K562 (cell line): ENCODE results near the gene PCK1. TPM values are rescaled to one million over a fixed set of nuclear protein-coding genes. Genes with fewer than 3 reads are reported as not detected.

Source experiments
- ATAC-seq: fragments of 200-7000 bp; cut with Tn5 transposase; 3 replicates; pipeline ENCODE4 v1.9.1; 2020; ENCODE audit warnings: moderate library complexity
- BruUV-seq: library from RNA; stranded (reverse); fragments of 400-500 nt; replicated peaks from 2 replicates; lab custom pipeline; 2021; lab: Mats Ljungman, UMichigan
- CTCF ChIA-PET: fragments of 300-600 bp; formaldehyde crosslinking; extraction: SDS; loops from one replicate; lab custom pipeline; 2021; ENCODE audit warnings: low intra/inter-chr PET ratio; lab: Yijun Ruan, JAX
- POLR2A ChIA-PET: fragments of 300-600, 350-650 bp; sonication (Branson Sonifier 250); formaldehyde crosslinking; extraction: SDS; loops from one replicate; lab custom pipeline; 2021; ENCODE audit warnings: antibody characterized with exemption, inconsistent platforms; lab: Yijun Ruan, JAX
- DNase-seq, 4 experiments: peaks; one replicate each; pipeline versions ENCODE4 v3.0.0 to v3.0.0-alpha.2; 2011 to 2018; ENCODE audit warnings: low spot score in 3 of 4, mixed read lengths in 3 of 4; ENCODE audit errors: extremely low read depth in 1 of 4
- FAIRE-seq: peaks from 2 replicates; lab custom pipeline; 2011; peaks lifted over from hg19 to GRCh38; lab: Jason Lieb, UNC
- H2AFZ ChIP-seq: 2 replicates; pipeline ENCODE4 v1.6.0; 2011; ENCODE audit warnings: low read depth, low read length, control low read depth, inconsistent platforms
- H3K27ac ChIP-seq: fragments of 200-600 bp; 3 replicates; pipeline ENCODE4 v1.8.0; 2011; ENCODE audit warnings: low read depth, mild to moderate bottlenecking, control low read depth, inconsistent platforms, low read length, moderate library complexity, mixed read lengths; ENCODE audit errors: extremely low read depth
- H3K27me3 ChIP-seq, 2 experiments: fragments of 300-600 bp in 1 of 2; 2 replicates in 1 of 2; 3 replicates in 1 of 2; pipeline versions ENCODE4 v1.6.0 to v1.8.0; 2011; ENCODE audit warnings: inconsistent platforms in 2 of 2, low read length in 2 of 2, mild to moderate bottlenecking in 1 of 2, mixed read lengths in 1 of 2, moderate library complexity in 1 of 2; ENCODE audit not compliant: control insufficient read depth in 2 of 2, insufficient read depth in 2 of 2
- H3K36me3 ChIP-seq: fragments of 300-600 bp; 3 replicates; pipeline ENCODE4 v1.8.0; 2011; ENCODE audit warnings: mild to moderate bottlenecking, low read length, inconsistent platforms; ENCODE audit not compliant: control insufficient read depth, insufficient read depth
- H3K4me1 ChIP-seq, 2 experiments: fragments of 200-600 bp in 1 of 2; replicated peaks in 1 of 2; 2 replicates in 1 of 2; 3 replicates in 1 of 2; pipeline versions ENCODE4 v1.5.1 to v1.8.0; 2011; ENCODE audit warnings: inconsistent platforms in 2 of 2, low read length in 2 of 2, mild to moderate bottlenecking in 1 of 2, mixed read lengths in 1 of 2, moderate library complexity in 1 of 2; ENCODE audit not compliant: control insufficient read depth in 2 of 2, insufficient read depth in 2 of 2
- H3K4me2 ChIP-seq: 2 replicates; pipeline ENCODE4 v1.6.1; 2011; ENCODE audit warnings: low read length, control low read depth, inconsistent platforms, mixed read lengths; ENCODE audit not compliant: insufficient read depth
- H3K4me3 ChIP-seq: fragments of 200-600 bp; sonication (generic), shearing (Covaris generic); 2 replicates; pipeline ENCODE4 v1.5.1; 2016; ENCODE audit warnings: control low read depth, inconsistent platforms
- H3K79me2 ChIP-seq: fragments of 200-600 bp; 3 replicates; pipeline ENCODE4 v1.8.0; 2011; ENCODE audit warnings: low read length, inconsistent platforms; ENCODE audit not compliant: control insufficient read depth, insufficient read depth
- H3K9ac ChIP-seq, 2 experiments: 2 replicates each; pipeline versions ENCODE4 v1.6.0 to v1.6.1; 2011; ENCODE audit warnings: low read depth in 2 of 2, low read length in 2 of 2, control low read depth in 1 of 2, inconsistent platforms in 1 of 2, mild to moderate bottlenecking in 1 of 2, mixed read lengths in 1 of 2; ENCODE audit not compliant: insufficient read depth in 1 of 2
- H3K9me1 ChIP-seq: one replicate; pipeline ENCODE4 v1.6.0; 2011; ENCODE audit warnings: inconsistent platforms, mild to moderate bottlenecking, low read length, moderate library complexity; ENCODE audit not compliant: control insufficient read depth, insufficient read depth
- H3K9me3 ChIP-seq: replicated peaks from 2 replicates; pipeline ENCODE4 v1.5.1; 2011; ENCODE audit warnings: low read depth, low read length, inconsistent platforms; ENCODE audit not compliant: control insufficient read depth, insufficient read depth
- H4K20me1 ChIP-seq: replicated peaks from 2 replicates; pipeline ENCODE4 v1.6.1; 2011; ENCODE audit warnings: low read length, inconsistent platforms, mixed read lengths; ENCODE audit not compliant: control insufficient read depth, insufficient read depth
- ARID3B ChIP-seq: fragments of 250-450 bp; sonication (Bioruptor Pico); IDR thresholded peaks from 2 replicates; pipeline ENCODE4 v1.4.0; 2020; ENCODE audit warnings: borderline replicate concordance
- CBX3 ChIP-seq, 2 experiments: IDR thresholded peaks; 1 replicate in 1 of 2; 2 replicates in 1 of 2; pipeline ENCODE4 v1.6.1; 2012; ENCODE audit warnings: inconsistent platforms in 2 of 2, low read length in 2 of 2, borderline replicate concordance in 1 of 2, control low read depth in 1 of 2
- CHD4 ChIP-seq: fragments of 200-600 bp; sonication (generic); IDR thresholded peaks from 3 replicates; pipeline ENCODE4 v1.6.1; 2012; ENCODE audit warnings: low read depth, mild to moderate bottlenecking, mixed read lengths, low read length, inconsistent platforms; ENCODE audit not compliant: insufficient read depth, insufficient replicate concordance, poor library complexity, severe bottlenecking
- FOXJ3 ChIP-seq: sonication (generic); formaldehyde crosslinking; IDR thresholded peaks from 2 replicates; pipeline ENCODE4 v1.4.0; 2020; ENCODE audit warnings: mild to moderate bottlenecking, missing genetic modification reagents
- PCBP1 ChIP-seq: fragments of 200-400 bp; formaldehyde crosslinking; IDR thresholded peaks from 2 replicates; pipeline ENCODE4 v1.6.1; 2018; ENCODE audit warnings: mild to moderate bottlenecking, low read depth, low read length; ENCODE audit not compliant: poor library complexity, severe bottlenecking
- SIX5 ChIP-seq, 2 experiments: IDR thresholded peaks; 2 replicates each; pipeline ENCODE4 v1.6.1; 2011; ENCODE audit warnings: low read length in 2 of 2, borderline replicate concordance in 1 of 2, low read depth in 1 of 2, mild to moderate bottlenecking in 1 of 2, moderate library complexity in 1 of 2; ENCODE audit not compliant: insufficient read depth in 1 of 2
- ZBTB11 ChIP-seq, 3 experiments: fragments of 200-800 bp in 1 of 3; fragments of 250-450 bp in 1 of 3; fragments of 450-650 bp in 1 of 3; sonication (Bioruptor Pico) in 1 of 3; sonication (Bioruptor generic) in 1 of 3; formaldehyde crosslinking in 1 of 3; IDR thresholded peaks; 2 replicates each; pipeline versions ENCODE4 v1.6.1 to v1.8.0; 2016 to 2022; ENCODE audit warnings: mild to moderate bottlenecking in 2 of 3, missing genetic modification characterization in 2 of 3, missing compliant biosample characterization in 1 of 3, moderate library complexity in 1 of 3
- ZFP36 ChIP-seq: fragments of 150-350 bp; IDR thresholded peaks from 2 replicates; pipeline ENCODE4 v1.6.1; 2018; ENCODE audit warnings: low read length, low read depth; ENCODE audit not compliant: partially characterized antibody
- WGBS: fragments of 100-300 bp; shearing (Covaris generic); methylation state at CpG from one replicate; pipeline ENCODE4 v1.1.6; 2016; ENCODE audit warnings: low coverage, mixed read lengths; ENCODE audit not compliant: insufficient coverage; ENCODE audit errors: missing lambda C conversion rate; 5-methylcytosine and 5-hydroxymethylcytosine counted together
- in situ Hi-C: fragments of 300-500 bp; cut with MboI; formaldehyde crosslinking; loops from 4 replicates; pipeline ENCODE4 v1.15.0; 2018; ENCODE audit warnings: inconsistent platforms, mixed read lengths
- intact Hi-C: fragments of 100-400 bp; cut with micrococcal nuclease; formaldehyde crosslinking; loops from 2 replicates; pipeline ENCODE4 v1.14.2; 2022
- polyA plus RNA-seq, 8 experiments: library from polyadenylated mRNA; depleted of rRNA in 4 of 8; stranded (reverse) in 5 of 8; unstranded in 3 of 8; fragments of >200 nt; fragmentation: Nextera tagmentation in 2 of 8; fragmentation: Illumina TruSeq in 1 of 8; extraction: Ambion mirVana in 2 of 8; extraction: Trizol in 1 of 8; gene quantifications; 2 replicates each; pipeline versions ENCODE4 v1.2.1 to v1.2.3, GENCODE V29; 2011 to 2014; ENCODE audit warnings: inconsistent platforms in 1 of 8, missing spikeins in 1 of 8
- total RNA-seq, 7 experiments: library from RNA; depleted of rRNA in 6 of 7; stranded (reverse); fragments of >200 nt in 6 of 7; fragmentation: Illumina TruSeq in 2 of 7; extraction: Trizol in 2 of 7; gene quantifications; 2 replicates each; pipeline versions ENCODE4 v1.2.1 to v1.2.3, GENCODE V29; 2011 to 2021; ENCODE audit warnings: low replicate concordance in 1 of 7
- TF ChIP-seq, protein P1 (sequence below): fragments of 250-450 bp; sonication (Bioruptor Pico); IDR thresholded peaks from 2 replicates; pipeline ENCODE4 v1.5.0; 2021
- TF ChIP-seq, protein P2 (sequence below), 3 experiments: IDR thresholded peaks in 2 of 3; conservative IDR thresholded peaks in 1 of 3; 2 replicates each; pipeline ENCODE4 v1.5.1; 2011 to 2012; ENCODE audit warnings: low read length in 3 of 3, mild to moderate bottlenecking in 3 of 3, control low read depth in 2 of 3, improper control_type of control experiment in 1 of 3, inconsistent platforms in 1 of 3, low read depth in 1 of 3, mixed read lengths in 1 of 3, moderate library complexity in 1 of 3; ENCODE audit not compliant: insufficient read depth in 2 of 3

PCK1 gene
- total and polyA plus RNA-seq, 9 of the 15 experiments (the other 6 are each of a cell fraction or from before 2014, with no cell fraction given): 0.05 to 0.73 (median 0.15) TPM

DNA sequence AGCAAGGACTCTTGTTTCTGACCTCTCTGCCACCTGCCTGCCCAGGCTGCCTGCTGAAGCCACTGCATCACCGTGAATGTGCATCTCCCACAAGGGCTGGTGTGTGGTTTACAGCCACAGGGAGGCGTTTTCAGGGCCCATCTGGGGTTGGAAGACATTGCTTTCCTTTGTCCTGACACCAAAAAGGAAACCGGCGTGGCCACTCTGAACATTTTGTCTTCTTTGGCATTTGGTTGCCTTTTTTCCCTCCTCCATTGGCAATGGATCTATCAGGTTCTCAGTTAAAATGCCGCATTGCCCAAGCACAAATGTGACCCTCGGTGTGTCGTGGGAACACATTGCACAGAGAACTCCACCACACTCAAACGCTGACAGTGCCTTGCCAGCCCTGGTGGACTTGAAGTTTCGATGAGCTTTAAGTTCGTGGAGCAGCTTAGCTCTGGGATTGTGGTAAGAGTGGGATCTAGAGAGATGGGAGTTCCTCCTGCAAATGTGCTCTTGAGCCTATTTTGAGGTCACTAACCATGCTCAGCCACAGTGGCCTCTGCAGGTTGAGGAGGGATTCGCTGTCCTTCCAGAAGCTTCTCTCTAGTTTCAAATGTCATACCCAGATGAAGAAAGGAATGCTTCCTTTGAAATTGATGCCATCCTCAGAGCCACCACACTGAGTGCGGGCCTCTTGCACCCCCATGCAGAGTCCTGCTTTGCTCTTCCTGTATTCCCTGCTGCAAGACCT is 14.8 kb upstream of the PCK1 start:
- Histone ChIP-seq H3K79me2 (no peaks in the 10 kb centered on the region), H3K4me1 (peaks cover 7 to 20% of the 10 kb centered on the region in 2 experiments; a peak in 3 of 5 replicates), H2AFZ (peak overlapping the region; percentile 84), H4K20me1 (no peaks in the 10 kb centered on the region), H3K9me1 (no peaks in the 10 kb centered on the region), H3K27ac (no peak overlapping the region), H3K4me2 (peak overlapping the region; percentile 10; the same call in 1 of the 2 replicates), H3K27me3 (peaks cover 0 to 2% of the 10 kb centered on the region in 2 experiments; a peak in 1 of 5 replicates), H3K9me3 (no peaks in the 10 kb centered on the region), H3K36me3 (no peaks in the 10 kb centered on the region; the same call in 2 of the 3 replicates), H3K4me3 (no peak overlapping the region), H3K9ac (no peak overlapping the region)
- ChIA-PET CTCF (no interaction called here), POLR2A (interaction anchor here (0.8 to 1.6 kb wide), 3 partner anchors 10 to 699 kb away, joined by 3 to 6 read pairs (median 3); no protein-coding TSS in a partner anchor)
- 47% methylated on average over 12 of the region's 12 CpGs for WGBS
- no peak for DNase-seq
- in situ Hi-C loops: no loop called here
- ATAC-seq: peak; percentile 87
- intact Hi-C loops: no loop called here
- peak; percentile 11 for FAIRE-seq
- no TSS peak for BruUV-seq
- TF ChIP-seq CHD4: no peak
- TF ChIP-seq, protein P1, sequence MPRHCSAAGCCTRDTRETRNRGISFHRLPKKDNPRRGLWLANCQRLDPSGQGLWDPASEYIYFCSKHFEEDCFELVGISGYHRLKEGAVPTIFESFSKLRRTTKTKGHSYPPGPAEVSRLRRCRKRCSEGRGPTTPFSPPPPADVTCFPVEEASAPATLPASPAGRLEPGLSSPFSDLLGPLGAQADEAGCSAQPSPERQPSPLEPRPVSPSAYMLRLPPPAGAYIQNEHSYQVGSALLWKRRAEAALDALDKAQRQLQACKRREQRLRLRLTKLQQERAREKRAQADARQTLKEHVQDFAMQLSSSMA: no peak
- TF ChIP-seq FOXJ3 (CRISPR knock-in tag): no peak
- TF ChIP-seq, protein P2, sequence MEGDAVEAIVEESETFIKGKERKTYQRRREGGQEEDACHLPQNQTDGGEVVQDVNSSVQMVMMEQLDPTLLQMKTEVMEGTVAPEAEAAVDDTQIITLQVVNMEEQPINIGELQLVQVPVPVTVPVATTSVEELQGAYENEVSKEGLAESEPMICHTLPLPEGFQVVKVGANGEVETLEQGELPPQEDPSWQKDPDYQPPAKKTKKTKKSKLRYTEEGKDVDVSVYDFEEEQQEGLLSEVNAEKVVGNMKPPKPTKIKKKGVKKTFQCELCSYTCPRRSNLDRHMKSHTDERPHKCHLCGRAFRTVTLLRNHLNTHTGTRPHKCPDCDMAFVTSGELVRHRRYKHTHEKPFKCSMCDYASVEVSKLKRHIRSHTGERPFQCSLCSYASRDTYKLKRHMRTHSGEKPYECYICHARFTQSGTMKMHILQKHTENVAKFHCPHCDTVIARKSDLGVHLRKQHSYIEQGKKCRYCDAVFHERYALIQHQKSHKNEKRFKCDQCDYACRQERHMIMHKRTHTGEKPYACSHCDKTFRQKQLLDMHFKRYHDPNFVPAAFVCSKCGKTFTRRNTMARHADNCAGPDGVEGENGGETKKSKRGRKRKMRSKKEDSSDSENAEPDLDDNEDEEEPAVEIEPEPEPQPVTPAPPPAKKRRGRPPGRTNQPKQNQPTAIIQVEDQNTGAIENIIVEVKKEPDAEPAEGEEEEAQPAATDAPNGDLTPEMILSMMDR (IDR thresholded peaks at IDR 0.05 in 2 of 3, conservative IDR thresholded peaks at IDR 0.05 in 1 of 3; ENCODE audit: insufficient read depth in 2 of 3, low read depth in 1 of 3, low read length in 3 of 3): peak; percentile 29 to 58 (median 31); a peak in 5 of 6 replicates
- TF ChIP-seq SIX5 (IDR thresholded peaks at IDR 0.05; ENCODE audit: borderline replicate concordance in 1 of 2, insufficient read depth in 1 of 2, low read depth in 1 of 2, low read length in 2 of 2): no peak
- TF ChIP-seq ZFP36: peak; percentile 35
- no peak for TF ChIP-seq ARID3B (CRISPR knock-in tag)
- no peak for TF ChIP-seq PCBP1
- peak in 1 of 3 experiments; percentile 24; a peak in 1 of 6 replicates for TF ChIP-seq ZBTB11 (CRISPR knock-in tag; IDR thresholded peaks at IDR 0.05)
- peak in 1 of 2 experiments; percentile 12; a peak in 1 of 3 replicates for TF ChIP-seq CBX3 (IDR thresholded peaks at IDR 0.05; ENCODE audit: borderline replicate concordance in 1 of 2, low read length in 2 of 2)
